ENCODE results near the gene PHLDA2. TPM values are rescaled to one million over a fixed set of nuclear protein-coding genes. Genes with fewer than 3 reads are reported as not detected.

PHLDA2 gene
- total and polyA plus RNA-seq, 9 of the 15 experiments (the other 6 are each of a cell fraction or from before 2014, with no cell fraction given), result 0.43 to 42.4 (median 4.7) TPM

DNA sequence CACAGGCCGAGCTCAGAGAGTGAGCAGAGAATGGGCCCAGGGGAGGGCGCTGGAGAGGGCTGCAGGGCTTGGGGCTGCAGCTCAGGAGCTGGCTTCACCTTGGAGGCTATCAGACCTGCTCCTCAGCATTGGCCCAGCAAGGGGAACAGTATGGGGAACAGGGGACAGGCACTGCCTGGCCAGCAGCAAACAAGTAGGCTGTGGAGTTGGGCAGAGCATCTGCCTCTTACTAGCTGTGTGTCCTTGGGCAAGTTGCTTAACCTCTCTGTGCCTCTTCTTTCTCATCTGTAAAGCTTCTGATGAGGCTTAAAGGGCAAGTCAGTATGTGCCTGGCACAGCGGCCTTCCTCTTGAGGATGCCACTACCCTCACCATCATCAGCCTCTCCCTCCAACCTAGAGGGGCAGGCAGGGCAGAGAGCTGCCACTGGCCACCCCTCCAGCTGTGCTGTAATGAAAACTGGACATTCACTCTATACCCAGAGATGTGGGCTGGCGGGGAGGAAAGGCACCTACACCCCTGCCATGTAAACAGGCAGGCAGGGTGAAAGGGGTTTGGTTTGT lies 36.2 kb downstream of the PHLDA2 start (continued):
- TF ChIP-seq HBP1 (CRISPR knock-in tag; IDR thresholded peaks at IDR 0.05), result no peak
- TF ChIP-seq TCF3 (CRISPR knock-in tag; IDR thresholded peaks at IDR 0.05), result no peak
- TF ChIP-seq RBM39 (optimal IDR thresholded peaks at IDR 0.05; ENCODE audit: low read depth, low read length), result no peak
- no peak for TF ChIP-seq JUND (IDR thresholded peaks at IDR 0.05; ENCODE audit: borderline replicate concordance, low read depth, low read length)
- TF ChIP-seq JUND (tag; IDR thresholded peaks at IDR 0.05; ENCODE audit: borderline replicate concordance, low read depth, low read length), result no peak
- no peak for TF ChIP-seq POLR2A (conservative IDR thresholded peaks at IDR 0.05)
- no peak for TF ChIP-seq RBM15 (IDR thresholded peaks at IDR 0.05; ENCODE audit: insufficient read depth, low read length)
- no peak for TF ChIP-seq ZNF717 (CRISPR knock-in tag; IDR thresholded peaks at IDR 0.05)
- TF ChIP-seq SFPQ (IDR thresholded peaks at IDR 0.05; ENCODE audit: low read depth, low read length), result no peak
- TF ChIP-seq, protein P1, sequence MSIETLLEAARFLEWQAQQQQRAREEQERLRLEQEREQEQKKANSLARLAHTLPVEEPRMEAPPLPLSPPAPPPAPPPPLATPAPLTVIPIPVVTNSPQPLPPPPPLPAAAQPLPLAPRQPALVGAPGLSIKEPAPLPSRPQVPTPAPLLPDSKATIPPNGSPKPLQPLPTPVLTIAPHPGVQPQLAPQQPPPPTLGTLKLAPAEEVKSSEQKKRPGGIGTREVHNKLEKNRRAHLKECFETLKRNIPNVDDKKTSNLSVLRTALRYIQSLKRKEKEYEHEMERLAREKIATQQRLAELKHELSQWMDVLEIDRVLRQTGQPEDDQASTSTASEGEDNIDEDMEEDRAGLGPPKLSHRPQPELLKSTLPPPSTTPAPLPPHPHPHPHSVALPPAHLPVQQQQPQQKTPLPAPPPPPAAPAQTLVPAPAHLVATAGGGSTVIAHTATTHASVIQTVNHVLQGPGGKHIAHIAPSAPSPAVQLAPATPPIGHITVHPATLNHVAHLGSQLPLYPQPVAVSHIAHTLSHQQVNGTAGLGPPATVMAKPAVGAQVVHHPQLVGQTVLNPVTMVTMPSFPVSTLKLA (conservative IDR thresholded peaks at IDR 0.05), result no peak
- TF ChIP-seq HMG20B (CRISPR knock-in tag; IDR thresholded peaks at IDR 0.05), result no peak
- TF ChIP-seq TSC22D4 (tag; IDR thresholded peaks at IDR 0.05), result no peak
- TF ChIP-seq E2F8 (IDR thresholded peaks at IDR 0.05; ENCODE audit: low read depth, partially characterized antibody), result no peak
- TF ChIP-seq MTA3 (IDR thresholded peaks at IDR 0.05; ENCODE audit: borderline replicate concordance), result no peak; the same call in 1 of the 2 replicates
- no peak for TF ChIP-seq ATF7 (IDR thresholded peaks at IDR 0.05)

Measured in K562 (cell line).